DOHH2 (cell line): ENCODE measurements around the gene DOCK11.

ENCODE experiments used
- H3F3A ChIP-seq: fragments of 200-600 bp; sonication (generic), shearing (Covaris generic); 2 replicates; pipeline ENCODE4 v1.6.0; 2016; ENCODE audit warnings: antibody characterized with exemption, mild to moderate bottlenecking; ENCODE audit not compliant: control insufficient read depth, insufficient read depth
- H3K27ac ChIP-seq: fragments of 200-600 bp; sonication (generic); 2 replicates; pipeline ENCODE4 v1.5.1; 2014; ENCODE audit warnings: low read depth, mild to moderate bottlenecking, low read length, moderate library complexity
- H3K27me3 ChIP-seq: fragments of 200-600 bp; sonication (generic); 2 replicates; pipeline ENCODE4 v1.6.1; 2014; ENCODE audit warnings: mild to moderate bottlenecking, low read length, mixed read lengths; ENCODE audit not compliant: control insufficient read depth
- H3K36me3 ChIP-seq: fragments of 200-600 bp; sonication (generic); 2 replicates; pipeline ENCODE4 v1.6.1; 2014; ENCODE audit warnings: mild to moderate bottlenecking, low read length, moderate library complexity, mixed read lengths; ENCODE audit not compliant: control insufficient read depth
- H3K4me1 ChIP-seq: fragments of 200-600 bp; sonication (generic); 2 replicates; pipeline ENCODE4 v1.6.1; 2014; ENCODE audit warnings: mild to moderate bottlenecking, low read length, mixed read lengths; ENCODE audit not compliant: control insufficient read depth
- H3K4me2 ChIP-seq: fragments of 200-600 bp; sonication (generic); 2 replicates; pipeline ENCODE4 v1.6.0; 2014; ENCODE audit warnings: mild to moderate bottlenecking, low read length, moderate library complexity
- H3K4me3 ChIP-seq: fragments of 200-600 bp; sonication (generic); 2 replicates; pipeline ENCODE4 v1.5.1; 2014; ENCODE audit warnings: mild to moderate bottlenecking, low read length, mixed read lengths
- H3K79me2 ChIP-seq: fragments of 200-600 bp; sonication (generic); 2 replicates; pipeline ENCODE4 v1.6.1; 2014; ENCODE audit warnings: mild to moderate bottlenecking, low read length, mixed read lengths; ENCODE audit not compliant: control insufficient read depth
- H3K9me2 ChIP-seq: fragments of 200-600 bp; sonication (generic); replicated peaks from 2 replicates; pipeline ENCODE4 v1.6.1; 2014; ENCODE audit warnings: mild to moderate bottlenecking, low read length, mixed read lengths; ENCODE audit not compliant: control insufficient read depth
- H3K9me3 ChIP-seq: fragments of 200-600 bp; sonication (generic); 2 replicates; pipeline ENCODE4 v1.6.1; 2014; ENCODE audit warnings: antibody characterized with exemption, low read length, mixed read lengths; ENCODE audit not compliant: control insufficient read depth, insufficient read depth
- H4K20me1 ChIP-seq: fragments of 200-600 bp; sonication (generic); 2 replicates; pipeline ENCODE4 v1.6.0; 2014; ENCODE audit warnings: low read depth, mild to moderate bottlenecking, antibody characterized with exemption, low read length, moderate library complexity; ENCODE audit not compliant: control insufficient read depth, insufficient read depth
- CTCF ChIP-seq: fragments of 200-600 bp; sonication (generic); IDR thresholded peaks from one replicate; pipeline ENCODE4 v1.5.1; 2014; ENCODE audit warnings: antibody characterized with exemption, mild to moderate bottlenecking, low read depth, low read length; ENCODE audit not compliant: poor library complexity, severe bottlenecking
- EZH2phosphoT487 ChIP-seq: fragments of 200-600 bp; sonication (generic); IDR thresholded peaks from 2 replicates; pipeline ENCODE4 v1.6.1; 2017; ENCODE audit warnings: borderline replicate concordance, mild to moderate bottlenecking, antibody characterized with exemption, low read length, moderate library complexity, mixed read lengths

DOCK11 gene

DNA sequence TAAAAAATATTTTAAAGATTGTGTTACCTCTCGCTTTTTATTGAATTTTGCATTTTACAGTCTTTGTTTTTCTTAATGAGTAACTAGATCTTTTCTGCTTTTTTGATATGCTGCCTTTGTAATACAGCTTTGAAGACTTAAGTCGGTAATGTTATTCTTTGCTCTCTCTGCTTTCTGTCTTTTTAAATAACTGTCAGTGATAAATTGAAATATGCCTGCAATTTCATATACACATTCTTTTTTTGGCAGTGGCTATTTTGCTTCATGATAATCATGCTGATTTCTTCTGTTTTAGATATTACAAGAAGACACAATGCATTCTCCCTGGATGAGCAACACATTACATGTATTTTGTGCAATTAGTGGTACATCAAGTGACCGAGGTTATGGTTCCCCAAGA is 189.8 kb downstream of the DOCK11 start:
- Histone ChIP-seq H3K4me3 (no peak overlapping the region), H3K27ac (no peak overlapping the region), H3K79me2 (no peaks in the 10 kb centered on the region), H3F3A (no peaks in the 10 kb centered on the region), H3K9me3 (no peaks in the 10 kb centered on the region), H3K27me3 (no peaks in the 10 kb centered on the region), H3K36me3 (peaks cover 13% of the 10 kb centered on the region; the same call in 1 of the 2 replicates), H3K4me1 (peaks cover 18% of the 10 kb centered on the region), H4K20me1 (no peaks in the 10 kb centered on the region), H3K4me2 (no peak overlapping the region), H3K9me2 (no peaks in the 10 kb centered on the region)
- TF ChIP-seq EZH2phosphoT487 = no peak
- no peak for TF ChIP-seq CTCF

DNA sequence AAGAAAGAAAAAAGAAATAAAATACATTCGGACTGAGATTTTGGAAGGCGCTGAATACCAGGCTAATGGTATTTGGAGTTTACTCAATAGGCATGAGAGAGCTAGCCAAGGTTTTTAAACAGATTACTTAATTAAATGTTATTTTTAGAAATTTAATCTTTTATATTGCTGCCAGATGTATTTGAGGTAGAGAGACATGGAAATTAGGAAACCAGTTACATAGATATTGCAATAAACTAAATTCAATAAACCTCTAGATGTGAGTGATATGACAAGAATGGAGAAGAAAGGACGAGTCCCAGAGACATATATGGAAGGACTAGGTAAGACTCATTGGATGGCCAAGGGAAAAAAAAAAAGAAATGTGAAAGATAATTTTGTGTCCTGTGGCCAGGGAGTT is 193.3 kb downstream of the DOCK11 start:
- no peak overlapping the region for H3K4me3 ChIP-seq
- H3F3A ChIP-seq = no peaks in the 10 kb centered on the region
- TF ChIP-seq EZH2phosphoT487 (no peak), CTCF (no peak)
- peaks cover 4% of the 10 kb centered on the region; the same call in 1 of the 2 replicates for H3K36me3 ChIP-seq
- H3K27ac ChIP-seq = no peak overlapping the region
- no peak overlapping the region for H3K4me2 ChIP-seq
- no peaks in the 10 kb centered on the region for H3K9me2 ChIP-seq
- H4K20me1 ChIP-seq = no peaks in the 10 kb centered on the region
- H3K79me2 ChIP-seq = no peaks in the 10 kb centered on the region
- H3K9me3 ChIP-seq = no peaks in the 10 kb centered on the region
- no peaks in the 10 kb centered on the region for H3K27me3 ChIP-seq
- H3K4me1 ChIP-seq = peaks cover under 1% of the 10 kb centered on the region

DNA sequence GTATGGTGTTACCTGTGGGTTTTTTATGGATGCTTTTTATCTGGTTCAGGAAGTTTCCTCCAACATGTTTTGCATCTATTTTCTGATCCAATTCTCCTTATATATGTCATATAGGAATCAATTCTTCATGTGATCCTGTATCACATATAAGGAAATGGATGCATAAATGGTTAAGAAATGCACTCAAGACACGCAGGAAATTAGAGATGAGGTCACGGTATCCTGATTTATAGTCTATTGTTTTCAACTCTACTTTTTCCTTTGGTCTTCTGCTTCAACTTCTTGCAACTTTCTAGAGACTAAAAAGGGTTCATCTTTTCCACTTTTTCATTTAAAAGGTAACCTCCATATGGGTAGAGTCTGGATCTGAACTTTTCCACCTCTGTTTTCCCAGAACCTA is 198.2 kb downstream of the DOCK11 start:
- H3K4me1 ChIP-seq = peaks cover 5% of the 10 kb centered on the region
- no peaks in the 10 kb centered on the region for H3K9me3 ChIP-seq
- H3K27ac ChIP-seq = no peak overlapping the region
- H3F3A ChIP-seq = no peaks in the 10 kb centered on the region
- H3K27me3 ChIP-seq = no peaks in the 10 kb centered on the region
- no peaks in the 10 kb centered on the region for H3K36me3 ChIP-seq
- no peaks in the 10 kb centered on the region for H3K9me2 ChIP-seq
- no peaks in the 10 kb centered on the region for H4K20me1 ChIP-seq
- H3K4me3 ChIP-seq = no peak overlapping the region
- no peaks in the 10 kb centered on the region for H3K79me2 ChIP-seq
- TF ChIP-seq EZH2phosphoT487 (no peak), CTCF (no peak)
- no peak overlapping the region for H3K4me2 ChIP-seq

GRCh38 chrX:118694638-118695037 is 199.0 kb downstream of the DOCK11 start:
- no peak overlapping the region for H3K4me3 ChIP-seq
- TF ChIP-seq EZH2phosphoT487 (no peak), CTCF (no peak)

More at GRCh38 chrX:118694638-118695037, 199.0 kb downstream of the DOCK11 start:
- no peak overlapping the region for H3K27ac ChIP-seq
- no peaks in the 10 kb centered on the region for H3K27me3 ChIP-seq
- no peaks in the 10 kb centered on the region for H3K79me2 ChIP-seq
- no peaks in the 10 kb centered on the region for H4K20me1 ChIP-seq
- no peak overlapping the region for H3K4me2 ChIP-seq
- no peaks in the 10 kb centered on the region for H3K9me2 ChIP-seq
- no peaks in the 10 kb centered on the region for H3K36me3 ChIP-seq
- no peaks in the 10 kb centered on the region for H3F3A ChIP-seq
- H3K4me1 ChIP-seq = peaks cover 7% of the 10 kb centered on the region
- no peaks in the 10 kb centered on the region for H3K9me3 ChIP-seq
